ENCODE results near the gene TENT5C.

TENT5C gene

DNA sequence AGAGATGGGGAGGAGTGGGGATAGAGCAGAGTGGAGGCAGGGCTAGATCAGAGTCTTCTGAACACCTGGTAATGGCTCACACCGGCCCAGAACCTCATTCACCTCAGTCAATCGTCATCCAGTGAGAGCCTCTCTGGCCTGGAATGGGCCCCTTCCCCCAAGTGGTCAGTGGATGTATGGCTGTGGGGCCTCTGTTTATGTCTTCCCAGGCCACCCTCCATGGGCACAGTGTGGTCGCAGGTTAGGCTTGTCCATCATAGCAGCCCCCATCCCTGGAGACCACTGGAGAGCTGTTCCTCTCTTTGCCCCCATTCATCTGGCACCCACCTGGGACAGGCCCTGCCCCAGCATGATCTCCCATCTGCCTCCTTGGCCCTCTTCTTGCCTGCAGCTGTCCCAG lies 29.6 kb upstream of the TENT5C start:
- no peak for DNase-seq (ENCODE audit: low read depth)
- H3K4me3 ChIP-seq (ENCODE audit: low read depth, low read length) = no peak overlapping the region
- TF ChIP-seq MAX (IDR thresholded peaks at IDR 0.05; ENCODE audit: low read depth, low read length) = no peak
- TF ChIP-seq, protein P1, sequence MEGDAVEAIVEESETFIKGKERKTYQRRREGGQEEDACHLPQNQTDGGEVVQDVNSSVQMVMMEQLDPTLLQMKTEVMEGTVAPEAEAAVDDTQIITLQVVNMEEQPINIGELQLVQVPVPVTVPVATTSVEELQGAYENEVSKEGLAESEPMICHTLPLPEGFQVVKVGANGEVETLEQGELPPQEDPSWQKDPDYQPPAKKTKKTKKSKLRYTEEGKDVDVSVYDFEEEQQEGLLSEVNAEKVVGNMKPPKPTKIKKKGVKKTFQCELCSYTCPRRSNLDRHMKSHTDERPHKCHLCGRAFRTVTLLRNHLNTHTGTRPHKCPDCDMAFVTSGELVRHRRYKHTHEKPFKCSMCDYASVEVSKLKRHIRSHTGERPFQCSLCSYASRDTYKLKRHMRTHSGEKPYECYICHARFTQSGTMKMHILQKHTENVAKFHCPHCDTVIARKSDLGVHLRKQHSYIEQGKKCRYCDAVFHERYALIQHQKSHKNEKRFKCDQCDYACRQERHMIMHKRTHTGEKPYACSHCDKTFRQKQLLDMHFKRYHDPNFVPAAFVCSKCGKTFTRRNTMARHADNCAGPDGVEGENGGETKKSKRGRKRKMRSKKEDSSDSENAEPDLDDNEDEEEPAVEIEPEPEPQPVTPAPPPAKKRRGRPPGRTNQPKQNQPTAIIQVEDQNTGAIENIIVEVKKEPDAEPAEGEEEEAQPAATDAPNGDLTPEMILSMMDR (IDR thresholded peaks at IDR 0.05; ENCODE audit: low read depth, low read length) = no peak
- TF ChIP-seq POLR2A (IDR thresholded peaks at IDR 0.05; ENCODE audit: extremely low read depth, insufficient read length) = no peak
- TF ChIP-seq MYC (IDR thresholded peaks at IDR 0.05; ENCODE audit: low read depth, low read length) = no peak

DNA sequence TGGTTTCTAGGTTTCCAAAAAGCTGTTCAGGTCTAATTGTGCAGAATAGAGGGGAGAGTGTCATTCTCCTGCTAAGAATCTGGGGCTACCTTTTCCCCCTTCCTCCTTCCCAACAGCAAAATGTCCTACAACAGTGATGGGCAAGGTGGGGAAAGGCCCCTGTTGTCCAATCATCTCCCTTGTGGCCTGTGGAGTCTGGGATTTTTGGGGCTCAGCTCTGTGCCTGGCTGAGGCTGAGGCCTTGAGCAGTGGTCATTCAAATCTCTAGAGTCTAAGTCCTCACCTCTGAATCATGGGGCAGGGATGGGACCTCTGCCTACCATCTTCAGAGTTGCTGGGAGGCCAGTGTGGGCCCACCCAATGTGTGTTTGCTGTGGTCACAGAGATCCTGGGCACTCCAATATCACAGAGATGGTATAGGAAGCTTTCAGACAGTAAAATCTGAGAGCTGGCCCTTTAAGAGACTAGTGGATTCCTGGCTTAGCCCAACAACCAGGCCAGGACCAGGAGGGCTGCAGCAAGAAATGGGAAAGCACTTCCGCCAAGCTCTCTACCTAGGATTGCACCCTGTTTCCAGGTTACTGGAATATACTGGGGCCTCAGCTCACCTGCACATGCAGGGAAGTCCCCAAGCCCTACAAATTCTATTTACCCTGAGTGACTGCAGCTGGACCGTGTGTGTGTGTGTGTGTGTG lies 28.5 kb upstream of the TENT5C start:
- no peak for DNase-seq (ENCODE audit: low read depth)
- no peak overlapping the region for H3K4me3 ChIP-seq (ENCODE audit: low read depth, low read length)
- TF ChIP-seq, protein P1 (IDR thresholded peaks at IDR 0.05; ENCODE audit: low read depth, low read length) = no peak
- TF ChIP-seq POLR2A (IDR thresholded peaks at IDR 0.05; ENCODE audit: extremely low read depth, insufficient read length) (no peak), MAX (IDR thresholded peaks at IDR 0.05; ENCODE audit: low read depth, low read length) (no peak), MYC (IDR thresholded peaks at IDR 0.05; ENCODE audit: low read depth, low read length) (no peak)

- TF ChIP-seq MAX (IDR thresholded peaks at IDR 0.05; ENCODE audit: low read depth, low read length) (no peak), POLR2A (IDR thresholded peaks at IDR 0.05; ENCODE audit: extremely low read depth, insufficient read length) (no peak), MYC (IDR thresholded peaks at IDR 0.05; ENCODE audit: low read depth, low read length) (no peak)
- TF ChIP-seq, protein P1 (IDR thresholded peaks at IDR 0.05; ENCODE audit: low read depth, low read length) = no peak
- H3K4me3 ChIP-seq (ENCODE audit: low read depth, low read length) = no peak overlapping the region
- no peak for DNase-seq (ENCODE audit: low read depth)
These were observed 27.4 kb upstream of the TENT5C start for GRCh38 chr1:117578466-117578865.

- TF ChIP-seq POLR2A (IDR thresholded peaks at IDR 0.05; ENCODE audit: extremely low read depth, insufficient read length) = no peak
- no peak for TF ChIP-seq MAX (IDR thresholded peaks at IDR 0.05; ENCODE audit: low read depth, low read length)
- TF ChIP-seq, protein P1 (IDR thresholded peaks at IDR 0.05; ENCODE audit: low read depth, low read length) = no peak
- TF ChIP-seq MYC (IDR thresholded peaks at IDR 0.05; ENCODE audit: low read depth, low read length) = no peak
- H3K4me3 ChIP-seq (ENCODE audit: low read depth, low read length) = no peak overlapping the region
- DNase-seq (ENCODE audit: low read depth) = no peak
These were observed 26.5 kb upstream of the TENT5C start for GRCh38 chr1:117579221-117579906.

GRCh38 chr1:117580436-117580835 lies 25.4 kb upstream of the TENT5C start:
- TF ChIP-seq, protein P1 (IDR thresholded peaks at IDR 0.05; ENCODE audit: low read depth, low read length) = no peak
- no peak for TF ChIP-seq MYC (IDR thresholded peaks at IDR 0.05; ENCODE audit: low read depth, low read length)
- no peak for TF ChIP-seq POLR2A (IDR thresholded peaks at IDR 0.05; ENCODE audit: extremely low read depth, insufficient read length)
- no peak for TF ChIP-seq MAX (IDR thresholded peaks at IDR 0.05; ENCODE audit: low read depth, low read length)
- no peak for DNase-seq (ENCODE audit: low read depth)
- H3K4me3 ChIP-seq (ENCODE audit: low read depth, low read length) = no peak overlapping the region

Data from NB4 (cell line).